ENCODE measurements around the gene GRB10.
"Not testable (repeated sequence)": the region's sequence is repeated elsewhere in the genome, so short reads cannot be mapped to it uniquely, and the experiment has no call there.

GRB10 gene

GRCh38 chr7:50545613-50546012, 237.1 kb downstream of the GRB10 start:
- not testable (repeated sequence) for DNase-seq (ENCODE audit: low read depth)

DNA sequence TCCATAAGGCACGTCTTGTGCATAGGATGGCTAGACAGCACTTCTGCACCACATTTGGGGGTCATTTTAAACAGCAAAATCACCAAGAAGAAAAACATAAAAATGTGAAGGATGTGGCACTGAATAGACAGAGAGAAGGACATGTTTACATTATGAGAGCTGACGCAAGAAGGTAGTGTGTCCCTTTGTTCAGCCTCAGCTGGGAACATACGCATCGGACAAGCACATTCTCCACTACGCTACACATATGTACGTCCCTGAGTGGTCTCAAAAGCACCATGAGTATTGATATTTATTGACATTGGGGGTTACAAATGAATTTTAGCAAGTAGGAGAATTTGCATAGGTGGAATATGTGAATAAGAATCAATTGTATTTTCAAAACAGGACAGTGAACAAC, 237.7 kb downstream of the GRB10 start:
- no peak for DNase-seq (ENCODE audit: low read depth)

- DNase-seq (ENCODE audit: low read depth) = no peak
These were observed 238.8 kb downstream of the GRB10 start for GRCh38 chr7:50543776-50544442.

DNA sequence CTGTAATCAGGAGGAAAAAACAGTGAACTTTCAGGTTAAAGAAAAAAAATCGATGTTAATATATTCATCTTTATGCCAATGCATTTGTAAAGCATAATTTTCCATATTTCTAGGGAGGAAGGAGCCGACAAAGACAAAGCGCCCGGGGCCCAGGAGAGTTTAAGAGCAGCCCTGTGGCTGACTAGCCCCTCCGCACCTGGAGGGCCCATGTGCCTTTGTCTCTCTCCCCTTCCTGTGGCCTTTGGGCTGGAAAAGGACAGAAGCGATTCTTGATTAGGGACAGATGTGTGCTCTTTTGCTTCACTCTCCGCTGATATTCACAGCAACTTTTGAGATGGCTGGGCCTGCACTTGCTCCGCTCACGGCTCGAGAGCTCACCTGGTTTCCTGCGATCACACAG, 240.6 kb downstream of the GRB10 start:
- no peak for DNase-seq (ENCODE audit: low read depth)

- no peak for DNase-seq (ENCODE audit: low read depth)
These were observed 241.7 kb downstream of the GRB10 start for GRCh38 chr7:50540785-50541579.
